PC-9 (cell line): ENCODE results near the gene ZNF148. TPM values are rescaled to one million over a fixed set of nuclear protein-coding genes. Genes with fewer than 3 reads are reported as not detected.

ENCODE experiments used
- BruUV-seq: library from RNA; stranded (reverse); fragments of 400-500 nt; replicated peaks from 2 replicates; lab custom pipeline; 2021; lab: Mats Ljungman, UMichigan
- CTCF ChIA-PET: fragments of 300-600 bp; sonication (Branson Sonifier 250); formaldehyde crosslinking; loops from one replicate; lab custom pipeline; 2022; ENCODE audit warnings: antibody characterized with exemption; lab: Charles Lee
- POLR2A ChIA-PET: fragments of 300-600 bp; sonication (Branson Sonifier 250); formaldehyde crosslinking; loops from one replicate; lab custom pipeline; 2022; ENCODE audit warnings: antibody characterized with exemption; ENCODE audit not compliant: unreplicated experiment; lab: Charles Lee
- DNase-seq, 2 experiments: peaks; one replicate each; pipeline versions ENCODE4 v3.0.0 to v3.0.0-alpha.2; 2015 to 2022; ENCODE audit warnings: mixed read lengths in 1 of 2
- H2AFZ ChIP-seq: fragments of 200-600 bp; sonication (generic); 2 replicates; pipeline ENCODE4 v1.8.1; 2017; ENCODE audit warnings: antibody characterized with exemption
- H3F3A ChIP-seq: fragments of 200-600 bp; sonication (generic); 2 replicates; pipeline ENCODE4 v1.8.1; 2017; ENCODE audit warnings: antibody characterized with exemption, mild to moderate bottlenecking, low read depth; ENCODE audit not compliant: insufficient read depth
- H3K27ac ChIP-seq: fragments of 200-600 bp; sonication (generic); 2 replicates; pipeline ENCODE4 v1.6.1; 2016; ENCODE audit warnings: mixed run types
- H3K27me3 ChIP-seq: fragments of 200-600 bp; sonication (generic); 2 replicates; pipeline ENCODE4 v1.6.1; 2016; ENCODE audit warnings: low read depth, mixed run types; ENCODE audit not compliant: insufficient read depth
- H3K36me3 ChIP-seq: fragments of 200-600 bp; sonication (generic); 2 replicates; pipeline ENCODE4 v1.6.1; 2016; ENCODE audit warnings: low read depth, mixed run types
- H3K4me1 ChIP-seq: fragments of 200-600 bp; sonication (generic); replicated peaks from 2 replicates; pipeline ENCODE4 v1.6.1; 2016; ENCODE audit warnings: mixed run types; ENCODE audit not compliant: insufficient read depth
- H3K4me2 ChIP-seq: fragments of 200-600 bp; sonication (generic); 2 replicates; pipeline ENCODE4 v1.6.1; 2017; ENCODE audit warnings: mixed run types
- H3K4me3 ChIP-seq: fragments of 200-600 bp; sonication (generic); 2 replicates; pipeline ENCODE4 v1.6.1; 2016; ENCODE audit warnings: mixed run types
- H3K79me2 ChIP-seq: fragments of 200-600 bp; sonication (generic); 2 replicates; pipeline ENCODE4 v1.6.1; 2017; ENCODE audit warnings: low read depth, mixed run types
- H3K9me2 ChIP-seq: fragments of 200-600 bp; sonication (generic); 2 replicates; pipeline ENCODE4 v1.8.1; 2017; ENCODE audit warnings: mild to moderate bottlenecking; ENCODE audit not compliant: insufficient read depth
- H3K9me3 ChIP-seq: fragments of 200-600 bp; sonication (generic); 2 replicates; pipeline ENCODE4 v1.8.1; 2016; ENCODE audit warnings: low read depth; ENCODE audit not compliant: insufficient read depth
- H4K20me1 ChIP-seq: fragments of 200-600 bp; sonication (generic); 2 replicates; pipeline ENCODE4 v1.8.1; 2017; ENCODE audit not compliant: insufficient read depth
- EZH2 ChIP-seq: fragments of 200-600 bp; sonication (generic); IDR thresholded peaks from 2 replicates; pipeline ENCODE4 v1.8.0; 2017; ENCODE audit warnings: antibody characterized with exemption, low read depth
- intact Hi-C: fragments of 100-400 bp; cut with micrococcal nuclease; formaldehyde crosslinking; loops from one replicate; pipeline ENCODE4 v1.10.0; 2022; ENCODE audit not compliant: unreplicated experiment
- total RNA-seq: library from RNA; stranded (reverse); gene quantifications from 2 replicates; pipeline ENCODE4 v1.2.3, GENCODE V29; 2021
- TF ChIP-seq, protein P1 (sequence below): fragments of 200-600 bp; sonication (generic); conservative IDR thresholded peaks from 2 replicates; pipeline ENCODE4 v1.6.1; 2017; ENCODE audit warnings: mixed run types, antibody characterized with exemption, mild to moderate bottlenecking, moderate library complexity

ZNF148 gene
- total RNA-seq, 1 experiment from 2014 or later = 62.6 TPM

GRCh38 chr3:125214738-125215137, 160.4 kb downstream of the ZNF148 start:
- ChIA-PET POLR2A (interaction anchor here (0.6 to 0.7 kb wide), 2 partner anchors 18 to 82 kb away, joined by 3 to 17 read pairs; no protein-coding TSS in a partner anchor), CTCF (interaction anchor here (0.6 to 0.7 kb wide), 3 partner anchors 72 to 1029 kb away, joined by 3 to 10 read pairs (median 4); no protein-coding TSS in a partner anchor)
- Histone ChIP-seq H3K79me2 (peaks cover 6% of the 10 kb centered on the region; the same call in 1 of the 2 replicates), H2AFZ (no peak overlapping the region), H3K4me3 (no peak overlapping the region), H3K4me1 (0 out of 2 replicates have a peak, but pooled peaks cover 11% of the 10 kb centered on the region), H3K9me2 (no peaks in the 10 kb centered on the region), H3K36me3 (no peaks in the 10 kb centered on the region), H3K4me2 (no peak overlapping the region), H3K9me3 (no peaks in the 10 kb centered on the region), H3F3A (no peaks in the 10 kb centered on the region), H4K20me1 (no peaks in the 10 kb centered on the region), H3K27me3 (no peaks in the 10 kb centered on the region), H3K27ac (no peak overlapping the region)
- DNase-seq = no peak
- intact Hi-C loops = loop anchor here (5.0 kb wide), 4 partner anchors 72 to 223 kb away; no protein-coding TSS in a partner anchor
- BruUV-seq = no TSS peak
- TF ChIP-seq EZH2 = no peak
- TF ChIP-seq, protein P1, sequence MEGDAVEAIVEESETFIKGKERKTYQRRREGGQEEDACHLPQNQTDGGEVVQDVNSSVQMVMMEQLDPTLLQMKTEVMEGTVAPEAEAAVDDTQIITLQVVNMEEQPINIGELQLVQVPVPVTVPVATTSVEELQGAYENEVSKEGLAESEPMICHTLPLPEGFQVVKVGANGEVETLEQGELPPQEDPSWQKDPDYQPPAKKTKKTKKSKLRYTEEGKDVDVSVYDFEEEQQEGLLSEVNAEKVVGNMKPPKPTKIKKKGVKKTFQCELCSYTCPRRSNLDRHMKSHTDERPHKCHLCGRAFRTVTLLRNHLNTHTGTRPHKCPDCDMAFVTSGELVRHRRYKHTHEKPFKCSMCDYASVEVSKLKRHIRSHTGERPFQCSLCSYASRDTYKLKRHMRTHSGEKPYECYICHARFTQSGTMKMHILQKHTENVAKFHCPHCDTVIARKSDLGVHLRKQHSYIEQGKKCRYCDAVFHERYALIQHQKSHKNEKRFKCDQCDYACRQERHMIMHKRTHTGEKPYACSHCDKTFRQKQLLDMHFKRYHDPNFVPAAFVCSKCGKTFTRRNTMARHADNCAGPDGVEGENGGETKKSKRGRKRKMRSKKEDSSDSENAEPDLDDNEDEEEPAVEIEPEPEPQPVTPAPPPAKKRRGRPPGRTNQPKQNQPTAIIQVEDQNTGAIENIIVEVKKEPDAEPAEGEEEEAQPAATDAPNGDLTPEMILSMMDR = no peak

GRCh38 chr3:125213946-125214542, 161.1 kb downstream of the ZNF148 start:
- Histone ChIP-seq H3K9me3 (no peaks in the 10 kb centered on the region), H3F3A (no peaks in the 10 kb centered on the region), H3K4me2 (no peak overlapping the region), H2AFZ (no peak overlapping the region), H3K27ac (no peak overlapping the region), H3K27me3 (no peaks in the 10 kb centered on the region), H4K20me1 (no peaks in the 10 kb centered on the region), H3K9me2 (no peaks in the 10 kb centered on the region), H3K79me2 (peaks cover 6% of the 10 kb centered on the region; the same call in 1 of the 2 replicates), H3K4me1 (0 out of 2 replicates have a peak, but pooled peaks cover 12% of the 10 kb centered on the region), H3K4me3 (no peak overlapping the region), H3K36me3 (no peaks in the 10 kb centered on the region)
- ChIA-PET CTCF (interaction anchor here (0.6 kb wide), 1 partner anchor 596 kb away, joined by 7 read pairs; no protein-coding TSS in a partner anchor), POLR2A (interaction anchor here (0.6 to 0.7 kb wide), 2 partner anchors 18 to 60 kb away, joined by 3 read pairs; no protein-coding TSS in a partner anchor)
- DNase-seq = no peak
- intact Hi-C loops = loop anchor here (5.0 kb wide), 4 partner anchors 72 to 223 kb away; no protein-coding TSS in a partner anchor
- TF ChIP-seq EZH2 = no peak
- TF ChIP-seq, protein P1 = no peak
- BruUV-seq = no TSS peak

DNA sequence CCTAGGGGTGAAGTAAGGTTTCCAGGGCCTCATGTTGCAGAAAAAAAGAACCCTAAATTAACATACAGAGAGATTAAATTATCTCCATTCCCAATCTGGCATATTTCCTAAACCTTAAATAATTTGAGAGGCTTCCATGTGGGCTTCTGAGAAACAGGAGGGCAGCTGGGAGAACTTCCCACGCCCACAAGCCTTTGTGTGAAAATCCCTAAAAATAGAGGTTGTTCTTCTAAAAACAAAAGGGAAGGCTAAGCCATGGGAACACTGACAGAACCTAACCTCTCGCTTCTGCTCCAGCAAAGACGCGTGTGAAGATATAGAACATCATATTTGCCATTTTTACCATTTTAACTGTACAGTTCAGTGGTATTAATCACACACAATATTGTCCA, 161.8 kb downstream of the ZNF148 start:
- TF ChIP-seq, protein P1 = no peak
- TF ChIP-seq EZH2 = no peak
- CTCF ChIA-PET = no interaction called here
- intact Hi-C loops = loop anchor here (5.0 kb wide), 4 partner anchors 71 to 224 kb away; no protein-coding TSS in a partner anchor
- Histone ChIP-seq H4K20me1 (no peaks in the 10 kb centered on the region), H3K4me2 (peak overlapping the region; percentile 92), H3F3A (no peaks in the 10 kb centered on the region), H3K27me3 (no peaks in the 10 kb centered on the region), H3K79me2 (peaks cover 6% of the 10 kb centered on the region; the same call in 1 of the 2 replicates), H3K27ac (no peak overlapping the region), H3K4me1 (0 out of 2 replicates have a peak, but pooled peaks cover 17% of the 10 kb centered on the region), H3K36me3 (no peaks in the 10 kb centered on the region), H3K4me3 (peak overlapping the region; percentile 68; the same call in 1 of the 2 replicates), H2AFZ (no peak overlapping the region), H3K9me3 (no peaks in the 10 kb centered on the region), H3K9me2 (no peaks in the 10 kb centered on the region)
- BruUV-seq = no TSS peak
- DNase-seq = no peak
- POLR2A ChIA-PET = no interaction called here
